HL-60/S4 (cell line): ENCODE measurements around the gene RHOV.

Source experiments
- in situ Hi-C: fragments of 300-500 bp; cut with MboI; formaldehyde crosslinking; loops from 2 replicates; pipeline ENCODE4 v1.14.3; 2022; ENCODE audit warnings: low sequenced_read_pairs

RHOV gene

DNA sequence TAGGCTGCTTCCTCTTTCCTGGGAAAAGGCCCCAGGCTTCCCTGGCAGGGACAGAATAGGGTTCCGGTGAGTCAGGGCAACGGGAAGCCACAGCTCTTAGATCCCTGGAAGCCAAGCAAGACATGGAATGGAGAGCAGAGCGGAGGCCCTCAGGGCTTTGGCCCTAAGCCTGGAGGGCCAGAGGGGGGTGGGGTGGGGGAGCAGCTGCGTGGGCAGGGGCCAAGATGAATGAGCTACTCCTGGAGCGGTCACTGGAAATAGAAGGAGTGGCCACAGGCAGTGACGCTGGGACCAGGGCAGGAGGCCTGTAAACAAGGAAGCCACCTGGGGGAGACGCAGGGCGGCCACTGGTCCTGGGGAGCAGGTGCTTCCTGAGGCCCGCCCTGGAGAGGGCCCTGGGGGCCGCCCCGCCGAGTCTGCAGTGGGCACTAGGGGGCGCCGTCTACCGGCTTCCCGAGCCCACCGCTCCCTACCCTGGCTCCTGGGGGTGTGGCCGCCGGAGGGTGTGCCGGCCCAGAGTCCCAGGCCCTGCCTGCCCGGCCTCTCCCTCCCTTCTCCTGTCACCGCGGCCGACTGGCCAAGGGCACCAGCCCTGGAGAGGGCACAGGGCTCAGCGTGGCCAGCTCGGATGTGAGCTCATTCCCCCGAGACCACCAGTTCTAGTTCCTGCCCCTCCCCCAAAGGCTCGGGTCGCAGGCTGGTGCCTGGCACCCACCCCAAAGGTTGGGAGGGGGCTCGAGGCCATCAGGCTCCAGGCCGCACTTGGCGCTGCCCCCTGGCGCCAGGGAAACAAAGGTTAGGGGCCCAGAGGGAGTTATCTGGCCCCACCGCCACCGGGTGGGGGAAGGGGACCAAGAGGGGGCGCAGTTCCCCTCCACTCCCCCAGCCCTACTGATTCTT is 32.3 kb upstream of the RHOV start:
- in situ Hi-C loops, result loop anchor here (10.0 to 25.0 kb wide), 2 partner anchors 278 to 1156 kb away; no protein-coding TSS in a partner anchor

DNA sequence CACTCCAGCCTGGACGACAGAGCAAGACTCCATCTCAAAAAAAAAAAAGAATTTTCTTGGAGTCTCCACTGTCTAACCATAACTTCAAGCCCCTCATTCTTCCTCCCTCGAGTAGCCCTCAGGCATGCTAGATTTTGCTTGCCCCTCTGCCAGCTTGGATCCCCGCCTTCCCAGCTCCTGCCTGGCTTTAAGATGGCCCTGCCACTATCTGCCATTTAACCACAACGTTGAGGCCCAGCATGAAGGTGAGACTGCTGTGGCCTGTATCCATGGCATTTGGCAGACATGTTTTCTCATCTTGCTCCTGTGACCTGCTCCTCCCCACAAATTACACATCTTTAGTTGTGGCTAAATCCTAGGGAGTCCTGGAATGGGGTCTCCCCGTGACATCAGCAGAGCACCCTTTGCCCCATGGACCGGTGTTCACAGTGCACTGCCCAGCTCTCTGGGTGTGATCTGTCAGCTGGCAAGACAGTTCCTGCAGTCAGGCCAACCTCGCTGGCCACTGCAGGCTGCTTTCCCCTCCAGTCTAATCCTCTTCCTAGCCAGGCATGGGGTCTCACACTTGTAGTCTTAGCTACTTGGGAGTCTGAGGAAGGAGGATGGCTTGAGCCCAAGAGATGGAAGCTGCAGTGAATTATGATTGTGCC is 30.6 kb upstream of the RHOV start:
- in situ Hi-C loops, result loop anchor here (10.0 to 25.0 kb wide), 2 partner anchors 280 to 1158 kb away; no protein-coding TSS in a partner anchor

DNA sequence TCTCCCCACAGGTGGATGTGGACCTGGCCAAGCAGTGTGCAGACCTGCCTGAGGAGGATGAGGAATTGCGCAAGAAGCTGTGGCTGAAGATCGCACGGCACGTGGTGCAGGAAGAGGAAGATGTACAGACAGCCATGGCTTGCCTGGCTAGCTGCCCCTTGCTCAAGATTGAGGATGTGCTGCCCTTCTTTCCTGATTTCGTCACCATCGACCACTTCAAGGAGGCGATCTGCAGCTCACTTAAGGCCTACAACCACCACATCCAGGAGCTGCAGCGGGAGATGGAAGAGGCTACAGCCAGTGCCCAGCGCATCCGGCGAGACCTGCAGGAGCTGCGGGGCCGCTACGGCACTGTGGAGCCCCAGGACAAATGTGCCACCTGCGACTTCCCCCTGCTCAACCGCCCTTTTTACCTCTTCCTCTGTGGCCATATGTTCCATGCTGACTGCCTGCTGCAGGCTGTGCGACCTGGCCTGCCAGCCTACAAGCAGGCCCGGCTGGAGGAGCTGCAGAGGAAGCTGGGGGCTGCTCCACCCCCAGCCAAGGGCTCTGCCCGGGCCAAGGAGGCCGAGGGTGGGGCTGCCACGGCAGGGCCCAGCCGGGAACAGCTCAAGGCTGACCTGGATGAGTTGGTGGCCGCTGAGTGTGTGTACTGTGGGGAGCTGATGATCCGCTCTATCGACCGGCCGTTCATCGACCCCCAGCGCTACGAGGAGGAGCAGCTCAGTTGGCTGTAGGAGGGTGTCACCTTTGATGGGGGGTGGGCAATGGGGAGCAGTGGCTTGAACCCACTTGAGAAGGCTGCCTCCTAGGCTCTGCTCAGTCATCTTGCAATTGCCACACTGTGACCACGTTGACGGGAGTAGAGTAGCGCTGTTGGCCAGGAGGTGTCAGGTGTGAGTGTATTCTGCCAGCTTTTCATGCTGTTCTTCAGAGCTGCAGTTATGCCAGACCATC is 28.8 kb upstream of the RHOV start:
- in situ Hi-C loops, result loop anchor here (10.0 to 25.0 kb wide), 2 partner anchors 282 to 1159 kb away; no protein-coding TSS in a partner anchor

DNA sequence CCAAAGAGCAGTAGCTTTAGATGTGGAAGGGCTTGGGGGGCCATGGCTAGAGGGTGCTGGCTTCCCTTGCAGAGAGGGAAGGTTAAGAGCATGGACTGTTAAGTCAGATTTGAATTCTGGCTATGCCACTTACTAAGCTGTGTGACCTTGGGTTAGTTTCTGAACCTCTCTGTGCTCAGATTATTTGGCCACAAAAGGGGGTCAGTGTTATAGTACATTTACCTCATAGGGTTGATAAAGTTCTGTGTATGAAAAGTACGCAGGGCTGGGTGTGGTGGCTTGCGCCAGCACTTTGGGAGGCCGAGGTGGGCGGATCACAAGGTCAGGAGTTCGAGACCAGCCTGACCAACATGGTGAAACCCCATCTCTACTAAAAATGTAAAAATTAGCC is 27.0 kb upstream of the RHOV start:
- in situ Hi-C loops, result loop anchor here (10.0 to 25.0 kb wide), 2 partner anchors 284 to 1161 kb away; no protein-coding TSS in a partner anchor

DNA sequence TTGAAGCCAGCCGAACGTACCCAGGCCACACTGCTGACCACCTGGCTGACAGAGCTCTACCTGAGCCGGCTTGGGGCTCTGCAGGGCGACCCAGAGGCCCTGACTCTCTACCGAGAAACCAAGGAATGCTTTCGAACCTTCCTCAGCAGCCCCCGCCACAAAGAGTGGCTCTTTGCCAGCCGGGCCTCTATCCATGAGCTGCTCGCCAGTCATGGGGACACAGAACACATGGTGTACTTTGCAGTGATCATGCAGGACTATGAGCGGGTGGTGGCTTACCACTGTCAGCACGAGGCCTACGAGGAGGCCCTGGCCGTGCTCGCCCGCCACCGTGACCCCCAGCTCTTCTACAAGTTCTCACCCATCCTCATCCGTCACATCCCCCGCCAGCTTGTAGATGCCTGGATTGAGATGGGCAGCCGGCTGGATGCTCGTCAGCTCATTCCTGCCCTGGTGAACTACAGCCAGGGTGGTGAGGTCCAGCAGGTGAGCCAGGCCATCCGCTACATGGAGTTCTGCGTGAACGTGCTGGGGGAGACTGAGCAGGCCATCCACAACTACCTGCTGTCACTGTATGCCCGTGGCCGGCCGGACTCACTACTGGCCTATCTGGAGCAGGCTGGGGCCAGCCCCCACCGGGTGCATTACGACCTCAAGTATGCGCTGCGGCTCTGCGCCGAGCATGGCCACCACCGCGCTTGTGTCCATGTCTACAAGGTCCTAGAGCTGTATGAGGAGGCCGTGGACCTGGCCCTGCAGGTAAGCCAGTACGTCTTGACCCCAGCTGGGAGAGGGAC is 26.4 kb upstream of the RHOV start:
- in situ Hi-C loops, result loop anchor here (10.0 to 25.0 kb wide), 2 partner anchors 284 to 1162 kb away; no protein-coding TSS in a partner anchor

DNA sequence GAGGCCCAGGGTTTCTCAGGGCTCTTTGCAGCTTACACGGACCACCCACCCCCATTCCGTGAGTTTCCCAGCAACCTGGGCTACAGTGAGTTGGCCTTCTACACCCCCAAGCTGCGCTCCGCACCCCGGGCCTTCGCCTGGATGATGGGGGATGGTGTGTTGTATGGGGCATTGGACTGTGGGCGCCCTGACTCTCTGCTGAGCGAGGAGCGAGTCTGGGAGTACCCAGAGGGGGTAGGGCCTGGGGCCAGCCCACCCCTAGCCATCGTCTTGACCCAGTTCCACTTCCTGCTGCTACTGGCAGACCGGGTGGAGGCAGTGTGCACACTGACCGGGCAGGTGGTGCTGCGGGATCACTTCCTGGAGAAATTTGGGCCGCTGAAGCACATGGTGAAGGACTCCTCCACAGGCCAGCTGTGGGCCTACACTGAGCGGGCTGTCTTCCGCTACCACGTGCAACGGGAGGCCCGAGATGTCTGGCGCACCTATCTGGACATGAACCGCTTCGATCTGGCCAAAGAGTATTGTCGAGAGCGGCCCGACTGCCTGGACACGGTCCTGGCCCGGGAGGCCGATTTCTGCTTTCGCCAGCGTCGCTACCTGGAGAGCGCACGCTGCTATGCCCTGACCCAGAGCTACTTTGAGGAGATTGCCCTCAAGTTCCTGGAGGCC is 25.6 kb upstream of the RHOV start:
- in situ Hi-C loops, result loop anchor here (10.0 to 25.0 kb wide), 2 partner anchors 285 to 1163 kb away; no protein-coding TSS in a partner anchor

DNA sequence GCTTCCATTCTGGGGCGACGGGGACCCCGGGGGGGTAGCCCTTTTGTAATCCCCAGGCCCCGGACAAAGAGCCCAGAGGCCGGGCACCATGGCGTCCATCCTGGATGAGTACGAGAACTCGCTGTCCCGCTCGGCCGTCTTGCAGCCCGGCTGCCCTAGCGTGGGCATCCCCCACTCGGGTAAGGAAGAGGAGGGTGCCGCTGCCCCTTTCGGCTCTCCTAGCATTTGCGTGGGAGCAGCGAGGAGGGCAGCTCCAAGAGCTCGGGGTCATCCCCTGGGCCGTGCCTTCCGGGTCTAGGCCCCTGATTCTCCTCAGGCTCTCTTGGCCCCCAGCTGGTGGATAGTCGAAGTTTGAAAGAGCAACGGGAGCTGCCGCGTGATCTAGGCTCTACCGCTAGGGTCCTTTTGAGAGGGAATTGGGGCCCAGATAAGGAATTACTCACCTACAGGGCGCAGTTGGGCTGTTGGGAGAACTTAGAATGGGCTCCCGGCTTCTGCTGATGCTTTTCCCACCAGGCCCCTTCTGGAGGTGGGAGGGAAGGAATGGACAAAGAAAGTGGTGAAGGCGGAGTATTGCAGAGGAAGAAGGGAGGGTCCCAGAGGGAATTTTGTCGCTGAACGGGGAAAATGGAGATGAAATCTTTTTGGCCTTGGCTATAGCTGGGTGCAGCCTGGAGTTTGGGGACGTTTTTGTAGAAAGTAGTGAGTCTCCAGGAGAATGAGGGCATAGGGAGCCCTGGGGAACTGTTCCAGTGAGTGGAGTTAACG is 20.8 kb upstream of the RHOV start:
- in situ Hi-C loops, result no loop called here

DNA sequence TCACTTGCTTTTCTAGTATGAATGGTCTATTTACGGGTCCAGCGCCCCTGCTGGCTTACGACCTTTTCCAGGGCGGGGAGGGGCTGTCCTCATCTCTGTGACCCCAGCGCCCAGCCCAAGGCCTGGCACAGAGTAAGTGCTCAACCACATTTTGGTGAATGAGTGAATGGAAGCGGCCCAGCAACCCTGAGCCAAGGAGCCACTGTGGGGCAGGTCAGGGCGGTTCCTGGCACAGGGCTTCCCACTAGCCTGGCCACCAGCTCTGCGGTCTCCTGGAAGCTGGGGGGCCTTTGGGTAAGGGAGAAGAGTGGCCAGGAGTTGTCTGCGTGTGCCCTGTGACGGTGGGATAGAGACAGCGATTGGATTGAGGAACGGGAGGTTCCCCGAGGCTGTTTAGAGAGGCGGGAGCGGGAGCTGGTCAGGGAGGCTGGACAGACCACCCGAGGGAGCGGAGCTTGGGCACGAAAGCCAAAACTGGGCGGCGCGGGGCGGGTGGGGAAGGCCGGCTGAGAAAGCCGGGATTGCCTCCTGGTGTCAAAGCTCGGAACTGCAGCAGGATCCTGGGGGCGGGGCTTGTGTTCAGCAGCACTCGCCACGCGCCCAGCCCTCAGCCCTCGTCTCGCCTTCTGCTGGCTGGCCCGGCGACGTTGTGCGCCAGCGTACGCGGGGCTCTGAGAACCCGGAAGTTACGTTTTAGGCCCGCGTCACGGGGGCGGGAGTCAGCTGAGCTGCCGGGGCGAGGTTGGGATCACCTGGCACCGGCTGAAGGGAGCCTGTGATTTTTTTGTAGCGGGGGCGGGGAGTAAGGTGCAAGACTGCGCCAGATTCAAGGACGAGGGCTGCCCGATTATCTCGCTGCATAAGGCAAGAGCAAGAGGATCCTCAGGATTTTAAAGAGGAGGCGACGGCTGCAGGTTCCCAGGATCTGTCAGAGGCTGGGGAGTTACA is 20.0 kb upstream of the RHOV start, which contains the start of gene VPS18:
Gene VPS18 (plus strand): TSS at position 718 of the 948 bp plus-strand sequence. CDS start 319 bp downstream, outside the sequence.
- in situ Hi-C loops, result no loop called here

DNA sequence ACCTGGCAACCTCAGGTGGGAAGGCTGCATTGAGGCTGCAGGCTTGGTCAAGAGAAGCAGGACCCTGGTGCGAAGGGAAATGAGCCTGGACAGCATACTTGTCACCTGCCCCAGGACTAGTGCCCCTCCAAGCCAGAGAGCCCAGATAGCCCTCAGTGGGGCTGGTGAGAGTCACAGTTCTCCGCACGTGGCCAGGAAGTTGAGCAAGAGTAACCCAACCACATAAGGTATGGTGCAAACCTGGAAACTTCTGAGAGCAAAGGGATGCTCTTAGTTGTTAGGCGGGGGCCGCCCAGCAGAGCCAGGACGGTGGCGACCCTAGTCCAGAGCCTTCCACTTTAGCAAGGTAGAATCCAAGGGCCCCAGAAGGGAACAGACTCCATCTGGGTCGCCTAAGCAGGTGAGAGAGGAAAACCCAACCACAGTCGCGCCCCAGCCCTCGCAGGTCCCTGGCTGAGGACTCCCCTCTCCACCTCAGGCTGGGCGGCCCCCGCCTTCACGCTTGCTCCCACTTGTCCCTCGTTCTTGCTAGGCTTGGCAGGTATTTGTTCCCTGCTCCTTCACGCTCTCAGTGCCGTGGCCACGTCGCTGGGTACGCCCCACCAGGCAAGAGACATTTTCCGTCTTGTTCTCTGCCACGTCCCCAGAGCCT is 19.1 kb upstream of the RHOV start:
- in situ Hi-C loops, result no loop called here

DNA sequence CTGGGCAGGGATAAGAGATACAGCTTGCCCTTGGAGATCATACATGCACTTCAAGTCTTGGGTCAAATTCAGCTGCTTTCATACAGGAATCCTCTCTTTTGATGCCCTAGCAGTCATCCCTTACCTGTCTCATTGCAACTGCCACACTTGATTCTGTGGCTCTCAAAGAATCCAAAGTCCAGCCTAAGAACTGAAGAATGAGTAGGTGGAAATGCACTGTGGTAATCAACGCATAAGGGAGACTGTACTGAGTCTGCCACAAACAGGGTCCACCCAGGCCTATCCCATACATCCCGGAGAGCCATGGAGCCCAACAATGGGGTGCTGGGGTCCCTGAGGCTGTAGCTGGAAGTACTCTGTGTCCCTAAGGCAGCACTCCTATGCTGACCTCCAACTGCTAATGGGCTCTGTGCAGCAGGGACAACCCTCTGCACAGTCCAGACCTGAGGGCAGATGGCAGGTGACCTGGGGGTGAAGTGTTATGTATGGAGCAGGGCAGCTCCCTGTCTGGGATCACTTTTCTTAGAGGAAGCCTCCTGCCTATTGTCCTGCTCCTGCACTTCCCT is 18.5 kb upstream of the RHOV start:
- in situ Hi-C loops, result no loop called here

DNA sequence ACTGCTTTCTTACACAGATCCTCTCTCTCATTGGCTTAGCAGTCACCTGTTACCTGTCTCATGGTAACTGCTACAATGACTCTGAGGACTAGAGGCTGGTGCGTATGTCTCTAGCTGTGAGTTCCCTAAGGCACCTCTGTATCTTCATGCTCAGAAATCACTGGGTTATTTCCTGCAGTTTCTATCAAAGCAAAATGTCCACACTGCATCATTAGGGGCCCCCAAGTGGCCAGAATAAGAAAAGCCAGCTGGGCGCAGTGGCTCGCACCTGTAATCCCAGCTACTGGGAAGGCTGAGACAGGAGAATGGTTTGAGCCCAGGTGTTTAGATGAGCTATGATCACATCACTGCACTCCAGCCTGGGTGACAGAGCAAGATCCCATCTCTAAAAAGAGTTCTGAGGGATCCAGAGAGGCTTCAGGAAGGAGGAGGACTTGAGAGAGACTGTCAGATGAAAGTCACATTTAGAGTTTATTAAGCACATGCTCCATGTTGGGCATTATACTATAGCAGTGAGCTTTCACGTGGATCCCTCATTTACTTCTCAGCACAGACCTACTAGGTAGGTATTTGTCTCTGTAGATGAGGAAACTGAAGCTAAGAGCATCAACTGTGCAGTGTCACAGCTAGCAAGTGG is 17.9 kb upstream of the RHOV start:
- in situ Hi-C loops, result no loop called here

DNA sequence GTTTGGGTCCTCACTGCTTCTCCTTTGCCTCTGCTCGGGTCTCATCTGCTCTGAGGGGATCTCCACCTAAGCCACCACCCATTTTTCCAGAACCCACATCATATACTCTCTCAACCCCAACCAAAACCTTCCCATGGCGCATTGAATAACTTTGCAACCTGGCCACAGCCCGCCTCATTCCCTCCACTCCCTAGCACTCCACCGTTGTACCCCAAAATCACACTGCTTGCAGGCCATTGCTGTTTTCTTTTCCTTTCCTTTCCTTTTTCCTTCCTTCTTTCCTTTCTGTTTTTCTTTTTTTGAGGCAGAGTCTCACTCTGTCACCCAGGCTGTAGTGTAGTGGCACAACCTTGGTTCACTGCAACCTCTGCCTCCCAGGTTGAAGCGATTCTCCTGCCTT is 17.1 kb upstream of the RHOV start:
- in situ Hi-C loops, result no loop called here

DNA sequence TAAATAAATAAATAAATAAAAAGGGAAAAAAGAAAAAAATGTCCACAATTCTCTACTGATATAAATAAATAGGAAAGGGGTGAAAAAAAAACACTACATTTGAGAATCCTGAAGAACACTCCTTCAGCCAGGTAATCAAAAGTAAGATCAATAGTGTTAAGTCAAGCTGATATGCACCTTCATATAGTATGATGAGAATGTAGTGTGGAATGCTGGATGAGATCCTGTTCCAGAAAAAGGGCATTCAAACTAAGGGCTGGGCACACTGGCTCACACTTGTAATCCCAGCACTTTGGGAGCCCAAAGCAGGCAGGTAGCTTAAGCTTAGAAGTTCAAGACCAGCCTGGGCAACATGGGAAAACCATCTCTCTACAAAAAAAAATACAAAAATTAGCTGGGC is 15.1 kb upstream of the RHOV start:
- in situ Hi-C loops, result no loop called here

DNA sequence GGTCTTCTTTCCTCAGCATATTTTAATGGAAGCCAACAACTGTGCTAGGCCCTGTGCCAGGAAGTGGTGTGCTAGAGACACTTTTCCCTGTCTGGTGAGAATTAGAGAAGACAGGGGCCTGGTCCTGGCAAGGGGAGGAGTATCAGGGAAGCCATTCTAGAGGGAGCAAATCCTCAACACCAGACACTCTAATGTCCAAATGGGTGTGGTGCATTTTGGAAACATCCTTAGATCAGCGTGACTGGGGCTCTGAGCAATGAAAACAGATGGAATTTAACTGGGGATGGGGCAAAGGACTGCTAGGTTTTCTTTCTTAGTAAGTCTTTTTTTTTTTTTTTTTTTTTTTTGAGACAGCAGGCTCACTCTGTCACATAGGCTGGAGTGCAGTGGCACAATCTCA is 12.6 kb upstream of the RHOV start:
- in situ Hi-C loops, result no loop called here

DNA sequence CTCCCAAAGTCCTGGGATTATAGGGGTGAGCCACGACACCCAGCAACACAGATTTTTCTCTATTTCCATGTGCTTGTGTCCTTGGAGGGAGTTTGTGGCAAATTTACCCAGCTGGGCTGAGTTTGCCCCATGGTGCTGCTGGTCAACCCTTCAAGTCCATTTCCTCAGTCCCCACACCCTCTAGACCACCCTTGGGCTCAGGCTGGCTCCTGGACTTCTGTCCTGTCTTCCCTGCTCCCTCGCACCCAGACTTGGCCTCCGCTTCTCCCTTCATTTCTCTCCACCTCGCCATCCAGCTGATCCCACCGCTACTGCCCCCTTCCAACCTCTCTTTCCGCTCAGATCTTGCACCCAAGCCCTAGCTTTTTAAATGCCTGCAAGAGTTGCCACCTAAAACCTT is 7.3 kb upstream of the RHOV start:
- in situ Hi-C loops, result no loop called here

DNA sequence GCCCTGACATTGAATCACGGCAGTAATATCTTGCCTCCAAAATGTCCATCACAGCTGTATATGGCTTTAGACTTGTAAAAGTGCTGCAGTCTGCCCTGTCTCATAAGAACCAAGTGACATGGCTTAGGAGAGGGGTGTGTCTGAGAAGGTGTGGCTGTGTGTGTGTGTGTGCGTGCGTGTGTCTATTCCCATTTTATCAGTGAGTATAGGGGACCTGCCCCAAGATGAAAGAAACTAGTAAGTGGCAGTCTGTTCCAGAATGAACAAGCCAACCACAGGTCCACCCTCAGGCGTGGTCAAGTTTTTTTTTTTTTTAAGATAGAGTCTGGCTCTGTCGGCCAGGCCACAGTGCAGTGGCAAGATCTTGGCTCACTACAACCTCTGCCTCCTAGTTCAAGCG is 5.6 kb upstream of the RHOV start:
- in situ Hi-C loops, result no loop called here
